ENCODE measurements around the gene PDCD4. TPM values are rescaled to one million over a fixed set of nuclear protein-coding genes. Genes with fewer than 3 reads are reported as not detected.

Gene PDCD4
- total and polyA plus RNA-seq, 2 of the 8 experiments (the other 6 are each of a cell fraction or from before 2014, with no cell fraction given) = 3.3 to 26.8 TPM

- DNase-seq (ENCODE audit: low read depth in 1 of 2, low spot score in 2 of 2) (no peak), FAIRE-seq (no peak)
- no peaks in the 10 kb centered on the region for H3K27me3 ChIP-seq (replicated peaks in 1 of 4; ENCODE audit: control insufficient read depth in 3 of 4, extremely low read depth in 1 of 4, insufficient read depth in 3 of 4, low read length in 3 of 4)
- no peak overlapping the region for H4K5ac ChIP-seq (ENCODE audit: insufficient read length, low read depth, low read length)
- no peaks in the 10 kb centered on the region for H3K36me3 ChIP-seq (ENCODE audit: control insufficient read depth in 2 of 4, insufficient read depth in 4 of 4, low read length in 3 of 4)
- H3K4me1 ChIP-seq (replicated peaks in 1 of 4; ENCODE audit: control insufficient read depth in 3 of 4, insufficient read depth in 4 of 4, low read length in 3 of 4) = peaks cover 0 to 10% (median 4%) of the 10 kb centered on the region in 4 experiments; a peak in 4 of 7 replicates
- no peak overlapping the region for H2AFZ ChIP-seq (ENCODE audit: low read length)
- H2BK120ac ChIP-seq (replicated peaks; ENCODE audit: low read depth, low read length) = no peak overlapping the region
- no peak overlapping the region for H2AK5ac ChIP-seq (ENCODE audit: low read depth, low read length)
- no peak overlapping the region for H2BK12ac ChIP-seq (ENCODE audit: low read depth, low read length)
- H3K4me3 ChIP-seq (ENCODE audit: extremely low read depth in 1 of 4, insufficient read depth in 2 of 4, low read depth in 3 of 4, low read length in 4 of 4) = no peak overlapping the region
- H3K27ac ChIP-seq (ENCODE audit: low read depth, low read length) = no peak overlapping the region
- H4K8ac ChIP-seq (ENCODE audit: extremely low read depth, insufficient read depth, low read length) = no peak overlapping the region
- no peaks in the 10 kb centered on the region for H3K9me3 ChIP-seq (ENCODE audit: insufficient read depth in 2 of 2, low read depth in 1 of 2, low read length in 1 of 2)
- no peak overlapping the region for H2BK15ac ChIP-seq (ENCODE audit: low read length)
- H2BK5ac ChIP-seq (ENCODE audit: low read depth, low read length) = 0 out of 2 replicates have a peak overlapping the region, but pooled peaks have one; percentile 6
- H2BK20ac ChIP-seq (ENCODE audit: low read length) = no peak overlapping the region
- no peak overlapping the region for H3K18ac ChIP-seq (ENCODE audit: extremely low read depth, low read length)
- H3K79me1 ChIP-seq (ENCODE audit: low read depth, low read length) = no peaks in the 10 kb centered on the region
- H3K23me2 ChIP-seq (ENCODE audit: low read depth, low read length) = no peaks in the 10 kb centered on the region
- H3K79me2 ChIP-seq (ENCODE audit: control insufficient read depth in 1 of 2, insufficient read depth in 2 of 2, low read length in 2 of 2) = no peaks in the 10 kb centered on the region
- H3K14ac ChIP-seq (ENCODE audit: insufficient read length) = no peak overlapping the region
- WGBS, 2 experiments (ENCODE audit: extremely low coverage in 1 of 2, insufficient coverage in 1 of 2, insufficient read length in 1 of 2, insufficient replicate concordance in 2 of 2, low coverage in 1 of 2, low lambda C conversion rate in 2 of 2, missing lambda C conversion rate in 1 of 2) = 88 to 100% methylated on average over 1 to 8 of the region's 11 CpGs
- H3K4me2 ChIP-seq (ENCODE audit: insufficient read depth in 1 of 2, low read depth in 2 of 2, low read length in 2 of 2) = no peak overlapping the region
- H3K4ac ChIP-seq (replicated peaks; ENCODE audit: insufficient read length, low read depth, low read length) = no peak overlapping the region
- POLR2A ChIA-PET (ENCODE audit: partially characterized antibody) = no interaction called here
- CTCF ChIA-PET (ENCODE audit: partially characterized antibody) = interaction anchor here (1.2 kb wide), 1 partner anchor 64 kb away, joined by 4 read pairs; no protein-coding TSS in a partner anchor
- H4K20me1 ChIP-seq (replicated peaks in 1 of 2; ENCODE audit: control insufficient read depth in 1 of 2, insufficient read depth in 2 of 2, low read length in 2 of 2) = no peaks in the 10 kb centered on the region
- no peak overlapping the region for H3K23ac ChIP-seq (ENCODE audit: insufficient read length)
- no peak overlapping the region for H4K91ac ChIP-seq (replicated peaks; ENCODE audit: insufficient read length, low read length)
- no peak overlapping the region for H3K56ac ChIP-seq (replicated peaks; ENCODE audit: insufficient read length, low read depth, low read length)
- H3K9ac ChIP-seq (replicated peaks in 1 of 4; ENCODE audit: extremely low read depth in 1 of 4, low read depth in 3 of 4, low read length in 3 of 4) = no peak overlapping the region
These were observed 41.9 kb upstream of the PDCD4 start for GRCh38 chr10:110829721-110830410.
